ENCODE results near the gene ACBD4.

Gene ACBD4

DNA sequence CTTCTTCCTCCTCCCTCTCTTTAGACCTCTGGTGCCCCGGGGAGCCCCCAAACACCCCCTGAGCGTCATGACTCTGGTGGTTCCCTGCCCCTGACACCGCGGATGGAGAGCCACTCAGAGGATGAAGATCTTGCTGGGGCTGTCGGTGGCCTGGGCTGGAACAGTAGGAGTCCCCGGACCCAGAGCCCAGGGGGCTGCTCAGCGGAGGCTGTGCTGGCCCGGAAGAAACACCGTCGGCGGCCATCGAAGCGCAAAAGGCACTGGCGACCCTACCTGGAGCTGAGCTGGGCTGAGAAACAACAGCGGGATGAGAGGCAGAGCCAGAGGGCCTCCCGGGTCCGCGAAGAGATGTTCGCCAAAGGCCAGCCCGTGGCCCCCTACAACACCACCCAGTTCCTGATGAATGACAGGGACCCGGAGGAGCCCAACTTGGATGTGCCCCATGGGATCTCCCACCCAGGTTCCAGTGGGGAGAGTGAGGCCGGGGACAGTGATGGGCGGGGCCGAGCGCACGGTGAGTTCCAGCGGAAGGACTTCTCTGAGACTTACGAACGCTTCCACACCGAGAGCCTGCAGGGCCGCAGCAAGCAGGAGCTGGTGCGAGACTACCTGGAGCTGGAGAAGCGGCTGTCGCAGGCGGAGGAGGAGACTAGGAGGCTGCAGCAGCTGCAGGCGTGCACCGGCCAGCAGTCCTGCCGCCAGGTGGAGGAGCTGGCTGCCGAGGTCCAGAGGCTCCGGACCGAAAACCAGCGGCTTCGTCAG, 33.7 kb downstream of the ACBD4 start:
- in situ Hi-C loops (cut with HindIII; ENCODE audit: low pct_ligation_motif_present, low pct_unique_long_range_greater_than_20kb, low sequenced_read_pairs), result no loop called here
- no peak for DNase-seq

DNA sequence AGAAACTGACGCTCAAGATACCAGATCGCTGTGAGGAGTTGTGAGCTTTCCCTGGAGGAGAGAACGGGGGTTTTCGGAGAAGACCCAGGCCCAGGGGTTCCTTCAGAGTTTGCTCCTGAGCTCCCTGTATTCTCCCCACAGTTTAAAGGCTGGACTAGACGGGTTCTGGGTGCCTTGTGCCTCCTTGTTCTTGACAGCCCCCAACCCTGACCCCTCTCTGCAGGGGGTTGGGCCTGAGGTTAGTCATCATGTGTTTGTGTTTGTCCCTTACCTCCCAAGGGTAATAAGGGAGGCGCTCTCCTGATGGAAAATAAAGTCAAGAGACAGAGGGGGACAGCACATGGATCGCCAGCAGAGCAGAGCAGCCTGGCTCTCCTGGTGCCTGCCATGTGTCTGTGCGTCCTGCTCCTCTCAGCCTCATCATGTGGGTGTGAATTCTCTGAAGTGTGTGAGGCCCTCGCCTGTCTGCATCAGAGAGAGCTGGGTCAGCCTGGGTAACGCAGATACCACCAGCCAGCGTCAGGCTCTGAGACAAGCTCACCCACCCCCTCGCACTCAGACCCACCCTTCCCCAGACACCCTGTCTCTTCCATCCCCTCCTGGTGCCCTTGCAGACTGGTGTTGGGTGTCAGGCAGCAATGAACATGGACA, 34.9 kb downstream of the ACBD4 start:
- in situ Hi-C loops (cut with HindIII; ENCODE audit: low pct_ligation_motif_present, low pct_unique_long_range_greater_than_20kb, low sequenced_read_pairs), result no loop called here
- no peak for DNase-seq

DNA sequence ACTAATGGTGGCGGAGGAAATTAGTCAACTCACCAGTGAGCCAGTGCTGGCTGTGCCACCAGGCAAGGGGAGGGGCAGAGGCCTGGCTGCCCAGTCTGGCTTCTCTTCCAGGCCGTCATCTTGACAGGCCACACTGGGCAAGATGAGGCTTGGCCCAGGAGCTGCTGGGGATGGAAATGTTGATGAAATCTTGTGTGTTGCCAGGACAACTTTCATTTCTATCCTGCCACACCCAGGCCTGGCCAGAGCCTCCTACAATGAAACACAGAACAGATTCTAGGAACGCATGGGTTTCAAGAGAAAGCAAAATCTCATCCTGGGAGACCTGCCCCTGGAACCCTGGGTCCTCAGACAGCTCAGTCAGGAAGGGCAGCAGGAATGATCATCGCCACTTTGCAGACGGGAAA, 35.4 kb downstream of the ACBD4 start:
- in situ Hi-C loops (cut with HindIII; ENCODE audit: low pct_ligation_motif_present, low pct_unique_long_range_greater_than_20kb, low sequenced_read_pairs), result no loop called here
- DNase-seq, result peak; percentile 33

GRCh38 chr17:45171338-45172231, 36.1 kb downstream of the ACBD4 start:
- in situ Hi-C loops (cut with HindIII; ENCODE audit: low pct_ligation_motif_present, low pct_unique_long_range_greater_than_20kb, low sequenced_read_pairs), result no loop called here
- peak; percentile 70 for DNase-seq

- in situ Hi-C loops (cut with HindIII; ENCODE audit: low pct_ligation_motif_present, low pct_unique_long_range_greater_than_20kb, low sequenced_read_pairs), result no loop called here
- DNase-seq, result no peak
These were observed 36.7 kb downstream of the ACBD4 start for GRCh38 chr17:45172232-45172540.

DNA sequence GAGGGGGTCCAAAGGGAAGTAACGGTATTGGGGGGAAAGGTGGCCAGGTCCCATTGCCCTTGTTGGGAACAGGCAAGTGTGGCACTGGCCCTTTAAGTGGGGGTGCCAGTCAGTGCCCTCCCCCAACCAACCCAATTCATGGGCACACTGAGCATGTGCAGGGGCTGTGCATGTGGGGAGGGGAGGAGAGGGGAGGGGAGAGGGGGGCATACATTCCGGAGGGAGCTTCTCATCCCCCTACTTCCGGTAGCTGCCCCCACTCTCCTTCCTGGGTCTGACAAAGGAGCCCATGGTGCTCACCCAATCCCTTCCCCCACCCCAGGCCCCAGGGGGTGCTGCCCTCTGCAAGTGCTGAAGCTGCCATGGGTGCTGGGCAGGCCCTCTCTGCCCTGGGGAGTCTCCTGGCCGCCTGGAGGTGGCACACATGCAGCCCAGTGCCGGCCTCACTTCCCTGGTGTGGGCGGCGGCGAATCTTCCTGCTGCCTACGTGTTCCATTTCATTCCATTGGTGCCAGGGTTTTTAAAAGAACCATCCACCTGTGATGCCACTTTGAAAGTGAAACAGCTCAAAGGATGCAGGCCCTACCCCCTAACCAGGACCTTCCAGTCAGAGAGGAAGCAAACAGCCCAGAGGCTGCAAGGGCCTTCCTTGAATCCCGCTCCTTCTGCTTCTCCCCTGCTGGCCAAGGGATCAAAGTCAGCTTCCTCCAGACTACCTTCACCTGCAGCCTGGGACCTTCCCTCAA, 37.2 kb downstream of the ACBD4 start:
- in situ Hi-C loops (cut with HindIII; ENCODE audit: low pct_ligation_motif_present, low pct_unique_long_range_greater_than_20kb, low sequenced_read_pairs), result no loop called here
- DNase-seq, result peak; percentile 97

DNA sequence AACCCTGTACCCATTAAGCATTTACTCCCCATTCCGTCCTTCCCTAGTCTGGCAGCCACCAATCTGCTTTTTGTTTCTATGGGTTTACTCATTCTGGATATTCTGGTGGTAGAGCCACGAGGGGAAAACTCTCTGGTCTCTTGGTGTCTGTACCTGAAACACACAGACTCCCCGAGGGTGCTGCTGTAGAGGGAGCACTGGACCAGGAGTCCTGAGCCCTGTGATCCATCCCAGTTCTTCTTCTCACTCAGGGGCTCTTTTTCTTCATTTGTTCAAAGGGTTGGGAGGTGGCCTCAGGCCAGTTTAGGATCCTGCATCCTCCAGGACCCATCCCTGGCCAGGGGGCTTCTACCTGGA, 40.2 kb downstream of the ACBD4 start:
- in situ Hi-C loops (cut with HindIII; ENCODE audit: low pct_ligation_motif_present, low pct_unique_long_range_greater_than_20kb, low sequenced_read_pairs), result no loop called here
- no peak for DNase-seq

GRCh38 chr17:45177563-45177962, 42.1 kb downstream of the ACBD4 start:
- in situ Hi-C loops (cut with HindIII; ENCODE audit: low pct_ligation_motif_present, low pct_unique_long_range_greater_than_20kb, low sequenced_read_pairs), result no loop called here
- DNase-seq, result no peak

DNA sequence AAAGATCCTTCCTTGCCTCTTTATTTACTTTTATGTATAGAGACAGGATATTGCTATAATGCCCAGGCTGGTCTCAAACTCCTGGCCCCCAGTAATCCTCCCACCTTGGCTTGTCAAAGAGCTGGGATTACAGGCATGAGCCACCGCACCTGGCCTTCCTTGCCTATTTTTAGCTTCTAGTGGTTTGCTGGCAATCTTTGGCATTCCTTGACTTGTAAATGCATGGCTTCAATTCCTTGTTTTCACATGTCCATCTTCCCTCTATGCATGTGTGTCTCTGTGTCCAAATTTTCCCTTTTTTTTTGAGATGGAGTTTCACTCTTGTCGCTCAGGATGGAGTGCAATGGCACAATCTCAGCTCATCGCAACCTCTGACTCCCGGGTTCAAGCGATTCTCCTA, 48.7 kb downstream of the ACBD4 start:
- in situ Hi-C loops (cut with HindIII; ENCODE audit: low pct_ligation_motif_present, low pct_unique_long_range_greater_than_20kb, low sequenced_read_pairs), result no loop called here
- no peak for DNase-seq

DNA sequence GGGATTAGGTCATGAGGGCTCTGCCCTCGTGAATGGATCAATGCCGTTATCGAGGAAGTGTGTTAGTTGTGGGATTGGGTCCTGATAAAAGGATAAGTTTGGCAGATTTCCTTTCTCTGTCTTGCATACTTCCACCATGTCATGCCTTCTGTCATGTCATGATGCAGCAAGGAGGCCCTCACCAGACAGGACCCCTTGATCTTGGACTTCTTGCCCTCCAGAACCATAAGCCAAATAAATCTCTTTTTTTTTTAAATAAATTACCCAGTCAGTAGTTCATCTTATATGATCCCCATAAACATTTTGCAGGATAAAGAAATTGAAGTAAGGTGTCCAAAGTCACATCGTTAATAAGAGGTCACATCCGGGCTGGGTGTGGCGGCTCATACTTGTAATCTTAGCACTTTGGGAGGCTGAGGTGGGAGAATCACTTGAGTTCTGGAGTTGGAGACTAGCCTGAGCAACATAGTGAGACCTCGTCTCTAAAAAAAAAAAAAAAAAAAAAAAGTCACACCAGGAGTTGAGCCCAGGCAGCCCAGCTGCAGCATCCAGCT, 51.4 kb downstream of the ACBD4 start:
- no peak for DNase-seq
- in situ Hi-C loops (cut with HindIII; ENCODE audit: low pct_ligation_motif_present, low pct_unique_long_range_greater_than_20kb, low sequenced_read_pairs), result no loop called here

- in situ Hi-C loops (cut with HindIII; ENCODE audit: low pct_ligation_motif_present, low pct_unique_long_range_greater_than_20kb, low sequenced_read_pairs), result no loop called here
- no peak for DNase-seq
These were observed 53.5 kb downstream of the ACBD4 start for GRCh38 chr17:45189009-45189408.

- peak; percentile 56 for DNase-seq
- in situ Hi-C loops (cut with HindIII; ENCODE audit: low pct_ligation_motif_present, low pct_unique_long_range_greater_than_20kb, low sequenced_read_pairs), result no loop called here
These were observed 55.2 kb downstream of the ACBD4 start for GRCh38 chr17:45190503-45191255.
